ENCODE results near the gene IFNA13.

IFNA13 gene

DNA sequence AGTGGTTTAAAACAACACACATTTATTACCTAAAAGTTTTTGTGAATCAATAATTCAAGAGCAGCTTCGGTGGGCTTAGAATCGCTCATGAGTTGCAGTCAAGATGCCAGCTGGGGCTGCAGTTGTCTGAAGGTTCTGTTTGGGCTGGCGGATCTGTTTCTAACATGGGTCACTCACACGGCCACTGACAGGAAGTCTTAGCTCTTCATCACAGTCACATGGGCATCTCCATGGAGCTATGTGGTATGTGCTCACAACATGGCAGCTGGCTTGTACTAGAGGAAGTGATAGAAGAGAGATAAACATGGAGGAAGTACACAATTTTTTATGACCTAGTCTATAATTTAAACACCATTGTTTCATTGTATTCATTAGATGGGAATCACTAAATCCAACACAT, 43.8 kb downstream of the IFNA13 start:
- Histone ChIP-seq H3K27ac (ENCODE audit: low read length) (no peak overlapping the region), H3K9me3 (ENCODE audit: control insufficient read depth in 2 of 2, low read length in 2 of 2) (no peaks in the 10 kb centered on the region), H3K9ac (ENCODE audit: low read length in 2 of 2) (no peak overlapping the region), H3K4me1 (ENCODE audit: control insufficient read depth, insufficient read depth, low read length) (no peaks in the 10 kb centered on the region), H3K4me3 (ENCODE audit: low read length in 2 of 2) (no peak overlapping the region), H3K36me3 (ENCODE audit: control insufficient read depth in 2 of 2, insufficient read depth in 2 of 2, low read length in 2 of 2) (peaks cover 4 to 9% of the 10 kb centered on the region in 2 donors), H3K27me3 (ENCODE audit: control insufficient read depth in 1 of 2, insufficient read depth in 2 of 2, low read length in 2 of 2) (no peaks in the 10 kb centered on the region)

DNA sequence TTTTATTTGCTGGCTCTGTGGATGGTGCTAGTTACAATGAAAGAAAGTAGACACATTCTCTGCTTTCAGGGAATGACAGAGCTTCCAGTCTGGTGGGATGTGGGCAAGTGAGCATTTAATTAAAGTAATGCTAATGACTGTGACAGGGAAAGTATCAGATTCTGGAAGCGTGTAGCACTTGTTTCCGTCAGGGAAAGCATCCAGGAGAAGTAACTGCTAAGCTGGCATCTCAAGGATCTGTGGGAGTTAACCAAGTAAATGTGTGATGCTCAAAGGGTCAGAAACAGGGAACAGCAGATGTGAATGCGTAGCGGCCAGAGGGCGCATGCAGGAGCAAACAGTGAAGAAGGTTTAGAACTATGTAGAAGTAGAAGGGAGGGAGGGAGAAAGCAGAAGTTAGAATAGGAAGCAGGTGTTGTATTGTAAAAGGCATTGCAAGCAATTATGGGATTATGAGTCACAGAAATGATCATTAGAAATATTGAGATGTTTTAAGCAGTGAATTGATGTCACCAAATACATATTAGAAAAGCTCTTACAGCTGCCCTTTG, 44.9 kb downstream of the IFNA13 start:
- Histone ChIP-seq H3K9me3 (ENCODE audit: control insufficient read depth in 2 of 2, low read length in 2 of 2) (no peaks in the 10 kb centered on the region), H3K36me3 (ENCODE audit: control insufficient read depth in 2 of 2, insufficient read depth in 2 of 2, low read length in 2 of 2) (peaks cover 4 to 9% of the 10 kb centered on the region in 2 donors), H3K4me1 (ENCODE audit: control insufficient read depth, insufficient read depth, low read length) (no peaks in the 10 kb centered on the region), H3K9ac (ENCODE audit: low read length in 2 of 2) (no peak overlapping the region), H3K4me3 (ENCODE audit: low read length in 2 of 2) (no peak overlapping the region), H3K27ac (ENCODE audit: low read length) (no peak overlapping the region), H3K27me3 (ENCODE audit: control insufficient read depth in 1 of 2, insufficient read depth in 2 of 2, low read length in 2 of 2) (no peaks in the 10 kb centered on the region)

DNA sequence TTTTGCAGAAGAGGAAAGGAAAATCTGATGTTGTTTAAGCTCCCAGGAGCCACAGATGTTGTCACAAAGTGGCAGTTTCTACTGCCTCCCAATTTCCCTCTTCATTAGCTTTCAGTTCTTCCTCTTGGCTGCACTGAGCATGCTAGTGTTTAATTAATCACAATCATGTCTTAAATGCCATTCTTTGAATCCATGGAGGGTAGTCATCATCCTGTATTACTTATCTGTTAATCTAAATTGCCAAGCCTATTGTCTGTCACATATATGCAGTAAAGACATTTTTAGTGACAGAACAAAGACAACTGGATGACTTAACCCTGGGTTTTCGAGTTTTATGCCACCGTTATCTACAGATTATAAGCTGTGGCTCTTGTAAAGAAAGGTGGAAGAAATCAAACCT, 47.4 kb downstream of the IFNA13 start:
- Histone ChIP-seq H3K27ac (ENCODE audit: low read length) (no peak overlapping the region), H3K27me3 (ENCODE audit: control insufficient read depth in 1 of 2, insufficient read depth in 2 of 2, low read length in 2 of 2) (no peaks in the 10 kb centered on the region), H3K9me3 (ENCODE audit: control insufficient read depth in 2 of 2, low read length in 2 of 2) (no peaks in the 10 kb centered on the region), H3K4me1 (ENCODE audit: control insufficient read depth, insufficient read depth, low read length) (no peaks in the 10 kb centered on the region), H3K4me3 (ENCODE audit: low read length in 2 of 2) (no peak overlapping the region), H3K9ac (ENCODE audit: low read length in 2 of 2) (no peak overlapping the region), H3K36me3 (ENCODE audit: control insufficient read depth in 2 of 2, insufficient read depth in 2 of 2, low read length in 2 of 2) (peaks cover 4 to 9% of the 10 kb centered on the region in 2 donors)

DNA sequence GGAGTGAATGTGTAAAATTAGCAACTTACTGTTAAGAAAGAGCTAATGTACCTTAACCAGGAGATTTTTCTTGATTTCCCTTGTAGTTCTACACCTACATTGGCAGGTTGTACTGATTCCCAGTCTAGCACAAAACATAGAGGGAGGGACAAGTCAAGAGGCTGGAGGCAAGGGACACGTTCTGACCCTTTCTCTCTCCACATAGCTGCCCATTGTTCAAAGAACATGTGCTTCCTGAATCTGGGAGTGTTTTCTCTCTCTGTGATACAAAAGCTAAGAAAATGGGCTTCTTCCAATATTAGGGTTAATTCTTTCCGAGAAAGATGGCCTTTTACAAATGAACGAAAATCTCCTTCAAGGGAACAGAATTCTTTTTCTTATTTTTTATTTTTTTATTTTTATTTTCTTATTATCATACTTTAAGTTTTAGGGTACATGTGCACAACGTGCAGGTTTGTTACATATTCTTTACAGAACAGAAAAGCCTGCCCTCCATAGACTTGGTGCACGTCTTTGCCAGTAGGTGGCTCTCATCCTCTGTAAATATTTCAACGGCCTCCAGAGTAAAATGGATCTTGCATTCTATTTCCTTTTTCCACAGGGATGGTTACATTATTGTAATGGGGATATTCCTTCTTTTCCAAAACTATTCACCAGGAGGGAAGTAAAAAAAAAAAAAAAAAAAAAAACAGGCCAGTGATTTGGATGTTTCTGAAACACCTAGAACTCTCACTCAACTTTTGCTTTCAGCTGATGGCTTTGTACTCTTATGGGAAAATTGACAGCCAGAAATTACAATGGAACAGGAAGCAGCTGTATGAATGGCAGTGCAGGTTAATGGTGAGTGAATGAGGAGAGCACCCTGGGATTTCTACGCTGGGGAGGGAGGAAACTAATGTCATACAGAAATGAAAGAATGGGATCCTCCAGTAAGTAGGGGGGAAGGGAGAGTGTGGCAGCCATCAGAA, 49.6 kb downstream of the IFNA13 start:
- Histone ChIP-seq H3K4me1 (ENCODE audit: control insufficient read depth, insufficient read depth, low read length) (no peaks in the 10 kb centered on the region), H3K27ac (ENCODE audit: low read length) (no peak overlapping the region)

More for the DNA sequence above, 49.6 kb downstream of the IFNA13 start:
- Histone ChIP-seq H3K36me3 (ENCODE audit: control insufficient read depth in 2 of 2, insufficient read depth in 2 of 2, low read length in 2 of 2) (peaks cover 4 to 6% of the 10 kb centered on the region in 2 donors), H3K9ac (ENCODE audit: low read length in 2 of 2) (no peak overlapping the region), H3K27me3 (ENCODE audit: control insufficient read depth in 1 of 2, insufficient read depth in 2 of 2, low read length in 2 of 2) (no peaks in the 10 kb centered on the region), H3K4me3 (ENCODE audit: low read length in 2 of 2) (no peak overlapping the region), H3K9me3 (ENCODE audit: control insufficient read depth in 2 of 2, low read length in 2 of 2) (no peaks in the 10 kb centered on the region)
